HepG2 (cell line): ENCODE results near the gene KRTAP3-2. TPM values are rescaled to one million over a fixed set of nuclear protein-coding genes. Genes with fewer than 3 reads are reported as not detected.

Experiments
- ATAC-seq: fragments of 200-7000 bp; cut with Tn5 transposase; 3 replicates; pipeline ENCODE4 v1.9.1; 2020; ENCODE audit warnings: mild to moderate bottlenecking, moderate library complexity
- BruUV-seq: library from RNA; stranded (reverse); fragments of 400-500 nt; replicated peaks from 2 replicates; lab custom pipeline; 2021; lab: Mats Ljungman, UMichigan
- CTCF ChIA-PET: fragments of 300-600 bp; formaldehyde crosslinking; extraction: SDS; loops from one replicate; lab custom pipeline; 2021; ENCODE audit warnings: low total read pairs, inconsistent platforms, low intra/inter-chr PET ratio; lab: Yijun Ruan, JAX
- POLR2A ChIA-PET: fragments of 350-600 bp; sonication (Branson Sonifier 250); formaldehyde crosslinking; loops from one replicate; lab custom pipeline; 2020; ENCODE audit warnings: antibody characterized with exemption, inconsistent platforms; lab: Yijun Ruan, JAX
- DNase-seq: peaks from one replicate; pipeline ENCODE4 v3.0.0-alpha.2; 2015; ENCODE audit warnings: low spot score
- FAIRE-seq: peaks from 3 replicates; lab custom pipeline; 2011; peaks lifted over from hg19 to GRCh38; lab: Jason Lieb, UNC
- H2AFZ ChIP-seq: one replicate; pipeline ENCODE4 v1.6.1; 2011; ENCODE audit warnings: low read length, inconsistent platforms
- H3K27ac ChIP-seq: fragments of 300-600 bp; 3 replicates; pipeline ENCODE4 v1.8.0; 2011; ENCODE audit warnings: mixed run types, mild to moderate bottlenecking, mixed read lengths, low read length, inconsistent platforms; ENCODE audit not compliant: insufficient read depth; ENCODE audit errors: extremely low read length
- H3K27me3 ChIP-seq, 2 experiments: fragments of 200-600 bp in 1 of 2; 2 replicates in 1 of 2; 3 replicates in 1 of 2; pipeline versions ENCODE4 v1.6.0 to v1.8.0; 2011; ENCODE audit warnings: low read length in 2 of 2, mild to moderate bottlenecking in 2 of 2, moderate library complexity in 2 of 2, inconsistent platforms in 1 of 2; ENCODE audit not compliant: insufficient read depth in 2 of 2, control insufficient read depth in 1 of 2
- H3K36me3 ChIP-seq, 2 experiments: fragments of 200-600 bp in 1 of 2; replicated peaks in 1 of 2; 2 replicates in 1 of 2; 3 replicates in 1 of 2; pipeline versions ENCODE4 v1.5.1 to v1.8.0; 2011; ENCODE audit warnings: low read length in 2 of 2, inconsistent platforms in 1 of 2; ENCODE audit not compliant: insufficient read depth in 2 of 2, control insufficient read depth in 1 of 2
- H3K4me1 ChIP-seq: 2 replicates; pipeline ENCODE4 v1.5.1; 2012; ENCODE audit warnings: low read length, inconsistent platforms; ENCODE audit not compliant: insufficient read depth
- H3K4me2 ChIP-seq: 2 replicates; pipeline ENCODE4 v1.6.0; 2011; ENCODE audit warnings: low read depth, low read length, inconsistent platforms
- H3K4me3 ChIP-seq, 3 experiments: fragments of 200-600 bp in 1 of 3; sonication (generic), shearing (Covaris generic) in 1 of 3; replicated peaks in 1 of 3; 2 replicates each; pipeline ENCODE4 v1.5.1; 2011 to 2016; ENCODE audit warnings: low read length in 3 of 3, inconsistent platforms in 2 of 3, low read depth in 2 of 3, mild to moderate bottlenecking in 2 of 3, control low read depth in 1 of 3, mixed read lengths in 1 of 3; ENCODE audit not compliant: insufficient read depth in 1 of 3
- H3K79me2 ChIP-seq: one replicate; pipeline ENCODE4 v1.6.1; 2011; ENCODE audit warnings: low read length, inconsistent platforms; ENCODE audit not compliant: insufficient read depth
- H3K9ac ChIP-seq: 2 replicates; pipeline ENCODE4 v1.6.0; 2011; ENCODE audit warnings: mild to moderate bottlenecking, low read depth, low read length, inconsistent platforms; ENCODE audit not compliant: insufficient read depth
- H3K9me3 ChIP-seq: 2 replicates; pipeline ENCODE4 v1.5.1; 2012; ENCODE audit warnings: mild to moderate bottlenecking, low read length
- H4K20me1 ChIP-seq: 2 replicates; pipeline ENCODE4 v1.6.0; 2011; ENCODE audit warnings: inconsistent platforms, mild to moderate bottlenecking, low read length, moderate library complexity; ENCODE audit not compliant: insufficient read depth
- AGO1 ChIP-seq: fragments of 200-400 bp; formaldehyde crosslinking; IDR thresholded peaks from 2 replicates; pipeline ENCODE4 v1.6.1; 2017; ENCODE audit warnings: mild to moderate bottlenecking, low read depth, low read length, moderate library complexity; ENCODE audit not compliant: poor library complexity, severe bottlenecking
- DNMT3B ChIP-seq: conservative IDR thresholded peaks from 2 replicates; pipeline ENCODE4 v1.6.1; 2016; ENCODE audit warnings: missing biosample characterization, control low read depth
- GLI4 ChIP-seq: sonication (generic); formaldehyde crosslinking; IDR thresholded peaks from 2 replicates; pipeline ENCODE4 v1.5.1; 2020; ENCODE audit warnings: missing genetic modification reagents, mild to moderate bottlenecking, moderate library complexity, borderline replicate concordance
- HIVEP1 ChIP-seq: sonication (generic); formaldehyde crosslinking; IDR thresholded peaks from 2 replicates; pipeline ENCODE4 v1.4.0; 2020; ENCODE audit warnings: mild to moderate bottlenecking, missing genetic modification reagents
- ISX ChIP-seq: sonication (generic); formaldehyde crosslinking; conservative IDR thresholded peaks from 2 replicates; pipeline ENCODE4 v1.5.0; 2020; ENCODE audit warnings: missing genetic modification reagents
- MTA3 ChIP-seq: sonication (generic); formaldehyde crosslinking; IDR thresholded peaks from 2 replicates; pipeline ENCODE4 v1.4.0; 2020; ENCODE audit warnings: missing genetic modification reagents
- NFKBIZ ChIP-seq: IDR thresholded peaks from 2 replicates; pipeline ENCODE4 v1.6.1; 2018; ENCODE audit warnings: missing genetic modification reagents, missing compliant biosample characterization
- NR2F6 ChIP-seq, 2 experiments: IDR thresholded peaks; 2 replicates each; pipeline ENCODE4 v1.6.1; 2016; ENCODE audit warnings: antibody characterized with exemption in 1 of 2, mild to moderate bottlenecking in 1 of 2
- RFX1 ChIP-seq: fragments of 450-650 bp; IDR thresholded peaks from 2 replicates; pipeline ENCODE4 v1.6.1; 2017
- XRCC5 ChIP-seq: fragments of 200-400 bp; formaldehyde crosslinking; optimal IDR thresholded peaks from 2 replicates; pipeline ENCODE3; 2017; ENCODE audit warnings: mild to moderate bottlenecking, low read length
- ZNF296 ChIP-seq: sonication (generic); formaldehyde crosslinking; conservative IDR thresholded peaks from 2 replicates; pipeline ENCODE4 v1.5.0; 2020; ENCODE audit warnings: mild to moderate bottlenecking, missing genetic modification reagents
- WGBS: methylation state at CpG from one replicate; pipeline ENCODE4 v1.1.6; 2017; ENCODE audit warnings: low lambda C conversion rate; 5-methylcytosine and 5-hydroxymethylcytosine counted together
- in situ Hi-C: cut with HindIII; loops from 2 replicates; pipeline ENCODE4 v1.10.0; 2017; ENCODE audit warnings: low pct_unique_long_range_greater_than_20kb; ENCODE audit not compliant: extremely low pct_ligation_motif_present
- intact Hi-C: fragments of 100-400 bp; cut with micrococcal nuclease; formaldehyde crosslinking; loops from one replicate; pipeline ENCODE4 v1.10.0; 2022; ENCODE audit not compliant: unreplicated experiment
- polyA plus RNA-seq, 8 experiments: library from polyadenylated mRNA; depleted of rRNA in 3 of 8; stranded (reverse) in 7 of 8; unstranded in 1 of 8; fragments of >200 nt; fragmentation: Illumina TruSeq in 4 of 8; extraction: Trizol in 4 of 8; gene quantifications; 2 replicates each; pipeline versions ENCODE4 v1.2.1 to v1.2.3, GENCODE V29; 2011 to 2016; ENCODE audit warnings: low read depth in 4 of 8, missing spikeins in 1 of 8, mixed read lengths in 1 of 8; ENCODE audit not compliant: insufficient read depth in 1 of 8
- total RNA-seq, 5 experiments: library from RNA; depleted of rRNA; stranded (reverse); fragments of >200 nt; fragmentation: Illumina TruSeq; extraction: Trizol; gene quantifications; 2 replicates each; pipeline ENCODE4 v1.2.3, GENCODE V29; 2016; ENCODE audit warnings: low read depth in 1 of 5
- TF ChIP-seq, protein P1 (sequence below): sonication (generic); formaldehyde crosslinking; IDR thresholded peaks from 2 replicates; pipeline ENCODE4 v1.9.0; 2022; ENCODE audit warnings: missing genetic modification reagents, mild to moderate bottlenecking, borderline replicate concordance

The KRTAP3-2 gene
- total and polyA plus RNA-seq, 2 of the 13 experiments (the other 11 are each of a cell fraction or from before 2014, with no cell fraction given): not detected

DNA sequence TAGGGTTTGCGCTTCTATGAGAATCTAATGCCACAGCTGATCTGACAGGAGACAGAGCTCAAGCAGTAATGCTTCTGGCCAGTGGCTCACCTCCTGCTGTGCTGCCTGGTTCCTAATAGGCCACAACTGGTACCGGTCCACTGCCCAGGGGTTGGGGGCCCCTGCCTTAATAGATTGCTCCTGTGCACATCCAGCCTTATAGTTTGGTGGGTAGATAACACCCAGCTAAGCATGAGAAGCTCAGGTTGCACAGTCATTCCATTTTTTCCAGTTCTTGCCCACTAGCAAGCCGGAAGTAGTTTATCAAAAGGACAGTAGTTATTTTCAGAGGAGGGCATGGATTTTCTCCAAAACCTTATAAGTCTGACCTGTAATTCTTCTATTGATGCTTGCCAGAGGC is 19.7 kb upstream of the KRTAP3-2 start (continued):
- TF ChIP-seq HIVEP1 (CRISPR knock-in tag): no peak
- no peak for TF ChIP-seq ISX (CRISPR knock-in tag)
- TF ChIP-seq AGO1: no peak
- TF ChIP-seq XRCC5: no peak
- TF ChIP-seq MTA3: no peak

DNA sequence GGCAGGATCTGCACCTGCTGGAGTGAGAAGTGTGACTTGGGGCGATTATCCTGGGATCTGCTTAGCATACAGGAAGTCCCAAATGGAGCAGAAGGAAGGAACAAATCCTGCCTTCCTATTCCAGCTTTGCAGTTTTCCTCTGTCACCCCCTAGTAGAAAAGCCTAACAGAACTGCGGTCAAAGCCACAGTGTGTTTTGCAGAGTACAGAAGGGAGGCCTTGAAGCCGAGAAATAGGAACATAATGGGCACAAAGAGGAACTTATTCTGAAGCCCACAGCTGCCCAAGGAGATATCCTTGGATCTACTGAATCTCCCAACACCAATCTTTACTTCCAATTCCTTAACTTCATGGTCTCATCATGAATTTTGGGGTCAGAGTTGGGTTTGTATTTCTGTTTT is 18.8 kb upstream of the KRTAP3-2 start:
- CTCF ChIA-PET: no interaction called here

More for the DNA sequence above, 18.8 kb upstream of the KRTAP3-2 start:
- no peaks in the 10 kb centered on the region for H3K79me2 ChIP-seq
- H3K9me3 ChIP-seq: no peaks in the 10 kb centered on the region; the same call in 1 of the 2 replicates
- TF ChIP-seq, protein P1, sequence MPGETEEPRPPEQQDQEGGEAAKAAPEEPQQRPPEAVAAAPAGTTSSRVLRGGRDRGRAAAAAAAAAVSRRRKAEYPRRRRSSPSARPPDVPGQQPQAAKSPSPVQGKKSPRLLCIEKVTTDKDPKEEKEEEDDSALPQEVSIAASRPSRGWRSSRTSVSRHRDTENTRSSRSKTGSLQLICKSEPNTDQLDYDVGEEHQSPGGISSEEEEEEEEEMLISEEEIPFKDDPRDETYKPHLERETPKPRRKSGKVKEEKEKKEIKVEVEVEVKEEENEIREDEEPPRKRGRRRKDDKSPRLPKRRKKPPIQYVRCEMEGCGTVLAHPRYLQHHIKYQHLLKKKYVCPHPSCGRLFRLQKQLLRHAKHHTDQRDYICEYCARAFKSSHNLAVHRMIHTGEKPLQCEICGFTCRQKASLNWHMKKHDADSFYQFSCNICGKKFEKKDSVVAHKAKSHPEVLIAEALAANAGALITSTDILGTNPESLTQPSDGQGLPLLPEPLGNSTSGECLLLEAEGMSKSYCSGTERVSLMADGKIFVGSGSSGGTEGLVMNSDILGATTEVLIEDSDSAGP: no peak
- TF ChIP-seq RFX1 (no peak), NR2F6 (IDR thresholded peaks at IDR 0.05) (no peak), NR2F6 (CRISPR knock-in tag; IDR thresholded peaks at IDR 0.05) (no peak), NFKBIZ (no peak), DNMT3B (CRISPR knock-in tag) (no peak), ZNF296 (CRISPR knock-in tag) (no peak), GLI4 (CRISPR knock-in tag) (no peak)
- no TSS peak for BruUV-seq
- WGBS: 94% methylated on average over 3 of the region's 3 CpGs
- POLR2A ChIA-PET: interaction anchor here (1.1 kb wide), 1 partner anchor 61 kb away, joined by 4 read pairs; no protein-coding TSS in a partner anchor
- no peak for DNase-seq
- ATAC-seq: no peak
- H3K27ac ChIP-seq: no peak overlapping the region
- no peak overlapping the region for H3K4me3 ChIP-seq
- H4K20me1 ChIP-seq: no peaks in the 10 kb centered on the region
- H3K27me3 ChIP-seq: no peaks in the 10 kb centered on the region
- in situ Hi-C loops: no loop called here
- FAIRE-seq: no peak
- H3K4me1 ChIP-seq: peaks cover 36% of the 10 kb centered on the region
- no peak overlapping the region for H3K9ac ChIP-seq
- H2AFZ ChIP-seq: peak overlapping the region; percentile 32
- intact Hi-C loops: no loop called here
- H3K36me3 ChIP-seq: no peaks in the 10 kb centered on the region
- H3K4me2 ChIP-seq: no peak overlapping the region
